Kidney (tissue), 14 donors: ENCODE data around the gene TTC28. TPM values are rescaled to one million over a fixed set of nuclear protein-coding genes. Genes with fewer than 3 reads are reported as not detected.

ENCODE experiments used
- DNase-seq, 5 donors: peaks; one replicate each; pipeline ENCODE4 v3.0.0-alpha.2; 2013 to 2020
- FAIRE-seq: peaks from 2 replicates; lab custom pipeline; 2012; peaks lifted over from hg19 to GRCh38; lab: Jason Lieb, UNC
- H3K27ac ChIP-seq, 2 donors: one replicate each; pipeline ENCODE4 v1.7.0; 2013; ENCODE audit warnings: low read depth in 2 of 2, low read length in 2 of 2, inconsistent platforms in 1 of 2
- H3K27me3 ChIP-seq: one replicate; pipeline ENCODE4 v1.7.1; 2013; ENCODE audit warnings: low read length, inconsistent platforms; ENCODE audit not compliant: control insufficient read depth, insufficient read depth
- H3K36me3 ChIP-seq, 3 donors: one replicate each; pipeline versions ENCODE4 v1.7.0 to v1.7.1; 2013; ENCODE audit warnings: low read length in 3 of 3, control low read depth in 1 of 3, inconsistent platforms in 1 of 3; ENCODE audit not compliant: insufficient read depth in 3 of 3, control insufficient read depth in 2 of 3
- H3K4me1 ChIP-seq, 3 donors: one replicate each; pipeline versions ENCODE4 v1.7.0 to v1.7.1; 2013; ENCODE audit warnings: low read length in 3 of 3, inconsistent platforms in 1 of 3, low read depth in 1 of 3; ENCODE audit not compliant: control insufficient read depth in 2 of 3, insufficient read depth in 2 of 3
- H3K4me3 ChIP-seq, 3 donors: one replicate each; pipeline versions ENCODE4 v1.7.0 to v1.8.1; 2013; ENCODE audit warnings: low read length in 3 of 3, control low read depth in 1 of 3, inconsistent platforms in 1 of 3
- H3K9ac ChIP-seq, 3 donors: one replicate each; pipeline versions ENCODE4 v1.7.0 to v1.7.1; 2013; ENCODE audit warnings: low read length in 3 of 3, control low read depth in 1 of 3, inconsistent platforms in 1 of 3
- H3K9me3 ChIP-seq, 3 donors: one replicate each; pipeline versions ENCODE4 v1.7.0 to v1.7.1; 2013; ENCODE audit warnings: low read length in 3 of 3, control low read depth in 1 of 3, inconsistent platforms in 1 of 3; ENCODE audit not compliant: control insufficient read depth in 2 of 3, insufficient read depth in 1 of 3
- CTCF ChIP-seq: IDR thresholded peaks from 3 replicates; pipeline ENCODE4 v1.5.1; 2012; ENCODE audit warnings: mild to moderate bottlenecking, moderate library complexity, borderline replicate concordance; ENCODE audit not compliant: insufficient read depth; ENCODE audit errors: extremely low read depth
- intact Hi-C: fragments of 100-400 bp; cut with DNase I; formaldehyde crosslinking; loops from one replicate; pipeline ENCODE4 v1.11.1; 2022
- polyA plus RNA-seq: library from polyadenylated mRNA; stranded (reverse); fragments of 350-450 nt; fragmentation: Illumina TruSeq; extraction: RNeasy Lipid Tissue Mini Kit (QIAGEN cat#74804); gene quantifications from one replicate; pipeline ENCODE4 v1.2.3, GENCODE V29; 2014; ENCODE audit warnings: low read depth, low replicate concordance; ENCODE audit not compliant: insufficient read depth
- total RNA-seq: library from RNA; stranded (reverse); fragmentation: NEBNext Ultra II Directional; extraction: Animal tissue kit (Norgen Biotek cat#: 25700); gene quantifications from one replicate; pipeline ENCODE4 v1.2.1, GENCODE V29; 2021
- donor health status: control.
- donor health status: control.
- donor health status: control.
- donor health status: control.
- donor health status: control.
- donor health status: DM: yes; HTN: yes; CAD: no.
- donor health status: Normal renal cell carcinoma (clear cell type).

Gene TTC28
- total and polyA plus RNA-seq, 2 donors from 2014 or later, result 3.5 to 40.2 TPM

- Histone ChIP-seq H3K4me1 (peaks cover 0 to 5% (median 0%) of the 10 kb centered on the region in 3 donors), H3K36me3 (peaks cover 0 to 10% (median 0%) of the 10 kb centered on the region in 3 donors), H3K27me3 (no peaks in the 10 kb centered on the region), H3K9me3 (no peaks in the 10 kb centered on the region), H3K27ac (no peak overlapping the region), H3K9ac (no peak overlapping the region), H3K4me3 (no peak overlapping the region)
- intact Hi-C loops, result no loop called here
- no peak for TF ChIP-seq CTCF
- DNase-seq (no peak), FAIRE-seq (no peak)
Observed at GRCh38 chr22:28016781-28017557, 662.7 kb downstream of the TTC28 start.

- DNase-seq, result no peak
- Histone ChIP-seq H3K9ac (no peak overlapping the region), H3K9me3 (no peaks in the 10 kb centered on the region), H3K27ac (no peak overlapping the region), H3K4me1 (peaks cover 0 to 5% (median 0%) of the 10 kb centered on the region in 3 donors), H3K36me3 (peaks cover 0 to 10% (median 0%) of the 10 kb centered on the region in 3 donors), H3K27me3 (no peaks in the 10 kb centered on the region), H3K4me3 (no peak overlapping the region)
- TF ChIP-seq CTCF, result no peak
- no peak for FAIRE-seq
- intact Hi-C loops, result no loop called here
Observed at GRCh38 chr22:28015676-28016601, 663.7 kb downstream of the TTC28 start.

- no peak for DNase-seq
- H3K9ac ChIP-seq, result no peak overlapping the region
- peaks cover 0 to 10% (median 0%) of the 10 kb centered on the region in 3 donors for H3K36me3 ChIP-seq
- no peak for TF ChIP-seq CTCF
- no peaks in the 10 kb centered on the region for H3K27me3 ChIP-seq
- H3K27ac ChIP-seq, result no peak overlapping the region
- no peaks in the 10 kb centered on the region for H3K4me1 ChIP-seq
- no peak overlapping the region for H3K4me3 ChIP-seq
- no peak for FAIRE-seq
- no peaks in the 10 kb centered on the region for H3K9me3 ChIP-seq
- intact Hi-C loops, result no loop called here
Observed at GRCh38 chr22:28015046-28015425, 664.6 kb downstream of the TTC28 start.
